NCI-H2081 (cell line): ENCODE results near the gene MYO5B.

Source experiments
- DNase-seq, 2 experiments: peaks; one replicate each; lab custom pipeline; 2025; lab: John Stamatoyannopoulos, UW

Gene MYO5B

DNA sequence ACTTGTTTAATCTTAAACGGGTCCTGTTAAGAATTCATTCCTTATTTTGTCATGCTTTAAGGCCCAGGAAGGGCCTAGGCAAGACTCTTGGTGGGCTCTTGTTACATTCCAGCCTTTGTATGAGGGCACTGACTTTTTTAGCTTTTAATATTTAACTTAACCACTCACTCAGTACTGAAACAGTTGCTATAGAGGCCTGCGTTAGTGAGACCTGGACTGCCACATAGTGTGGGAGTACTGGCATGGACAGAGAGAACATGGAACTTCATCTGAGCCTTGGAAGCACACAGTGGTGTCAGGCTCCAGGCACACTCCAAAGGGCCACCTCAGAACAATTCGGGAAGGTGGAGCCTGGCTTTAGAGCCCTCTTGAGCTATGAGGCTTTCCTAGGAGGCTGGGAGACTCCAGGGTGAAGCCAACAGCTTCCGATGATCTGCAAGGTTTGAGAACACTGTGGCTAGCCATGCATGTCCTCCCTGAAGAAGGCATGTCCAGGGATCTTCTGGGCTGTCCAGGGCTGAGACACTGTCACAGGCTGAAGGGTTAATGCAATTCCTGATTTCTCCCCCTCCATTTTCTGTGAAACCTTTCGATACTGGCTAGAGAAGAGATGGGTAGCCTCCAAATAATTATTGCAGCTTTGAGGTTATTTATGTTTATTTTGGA, 226.2 kb downstream of the MYO5B start:
- DNase-seq = no peak

DNA sequence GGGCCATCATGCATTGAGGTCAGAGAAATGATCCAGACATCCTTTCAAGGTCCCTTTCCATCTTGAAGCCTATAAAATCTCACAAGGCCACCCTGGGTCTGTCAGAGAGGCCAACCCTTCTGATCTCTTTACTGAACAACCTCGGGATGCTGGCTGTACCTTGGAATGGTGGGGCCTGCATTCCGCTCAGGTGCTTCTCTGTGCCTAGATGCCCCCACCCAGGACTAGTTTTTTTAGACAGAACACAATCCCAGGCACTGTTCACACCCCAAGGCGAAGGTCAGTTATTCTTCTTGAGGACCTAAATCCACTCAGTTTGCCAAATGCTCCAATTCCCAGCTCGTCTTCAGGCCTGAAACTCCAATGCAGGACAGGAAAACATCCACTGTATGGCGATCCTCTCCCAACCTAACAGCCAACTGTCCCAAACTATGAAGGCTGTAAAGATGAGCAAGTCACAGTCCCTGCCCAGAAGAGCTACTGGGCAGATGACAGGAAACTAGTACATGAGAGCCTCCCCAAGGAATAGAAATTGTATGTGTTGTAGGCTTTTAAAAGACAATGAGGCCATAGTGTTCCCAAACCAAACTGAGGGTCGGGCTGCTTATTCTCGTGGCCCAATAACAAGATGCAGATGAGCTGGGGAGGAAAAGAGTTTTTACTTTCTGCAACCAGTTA, 227.2 kb downstream of the MYO5B start:
- DNase-seq = no peak

- DNase-seq = no peak
Observed at GRCh38 chr18:49967171-49967570, 227.8 kb downstream of the MYO5B start.

GRCh38 chr18:49966090-49966489, 228.9 kb downstream of the MYO5B start:
- DNase-seq = no peak

DNA sequence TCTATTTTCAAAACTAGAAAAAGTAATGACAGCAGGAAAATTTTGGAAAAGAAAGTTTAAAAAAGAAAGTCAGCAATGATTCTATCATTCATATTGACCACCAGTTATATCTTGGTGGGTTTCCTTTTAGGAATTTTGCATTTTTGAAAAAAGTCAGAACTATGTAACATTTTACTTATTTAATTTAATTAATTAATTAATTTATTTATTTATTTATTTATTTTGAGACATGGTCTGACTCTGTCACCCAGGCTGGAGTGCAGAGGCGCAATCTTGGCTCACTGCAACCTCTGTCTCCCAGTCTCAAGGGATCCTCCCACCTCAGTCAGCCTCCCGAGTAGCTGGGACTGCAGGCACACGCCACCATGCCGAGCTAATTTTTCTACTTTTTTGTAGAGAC, 231.7 kb downstream of the MYO5B start:
- DNase-seq = no peak

GRCh38 chr18:49961271-49961670, 233.7 kb downstream of the MYO5B start:
- no peak for DNase-seq

DNA sequence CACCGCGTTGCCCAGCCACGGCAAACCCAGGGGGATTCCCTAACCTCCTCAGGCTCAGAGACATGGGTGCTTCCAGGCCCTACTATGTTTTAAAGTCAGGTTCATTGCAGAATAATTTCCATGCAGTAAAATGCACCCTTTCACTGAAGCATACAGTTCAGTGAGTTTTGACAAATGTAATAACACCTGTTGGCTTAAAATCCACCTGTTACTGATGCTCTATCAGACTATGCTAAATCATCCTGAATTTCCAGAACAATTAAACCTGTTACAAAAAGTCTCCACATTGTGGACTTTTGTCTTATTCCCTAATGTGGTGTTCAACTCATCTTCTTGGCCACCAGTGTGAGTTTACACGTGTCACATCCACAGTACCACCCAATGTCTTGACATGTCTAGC, 234.6 kb downstream of the MYO5B start:
- DNase-seq = no peak

GRCh38 chr18:49959176-49959575, 235.8 kb downstream of the MYO5B start:
- no peak for DNase-seq

DNA sequence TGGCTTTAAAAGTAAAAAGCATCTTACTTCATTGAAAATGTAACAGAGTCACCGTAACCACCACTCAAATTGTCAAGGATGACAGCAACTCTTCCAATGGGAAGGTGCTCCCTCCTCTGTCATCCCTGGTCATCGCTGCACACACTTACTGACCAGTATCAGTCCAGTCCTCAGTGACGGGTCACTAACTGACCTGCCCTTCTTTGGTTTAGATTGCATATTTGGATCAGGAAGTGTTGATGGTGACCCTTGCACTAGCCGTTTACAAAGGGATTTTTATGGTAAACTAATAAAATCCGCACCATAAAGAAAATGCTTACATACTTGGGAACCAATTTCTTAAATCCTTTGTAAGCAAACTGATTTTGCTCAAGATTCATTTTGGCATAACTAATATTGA, 239.7 kb downstream of the MYO5B start:
- no peak for DNase-seq

- DNase-seq = no peak
Observed at GRCh38 chr18:49953391-49953790, 241.6 kb downstream of the MYO5B start.

DNA sequence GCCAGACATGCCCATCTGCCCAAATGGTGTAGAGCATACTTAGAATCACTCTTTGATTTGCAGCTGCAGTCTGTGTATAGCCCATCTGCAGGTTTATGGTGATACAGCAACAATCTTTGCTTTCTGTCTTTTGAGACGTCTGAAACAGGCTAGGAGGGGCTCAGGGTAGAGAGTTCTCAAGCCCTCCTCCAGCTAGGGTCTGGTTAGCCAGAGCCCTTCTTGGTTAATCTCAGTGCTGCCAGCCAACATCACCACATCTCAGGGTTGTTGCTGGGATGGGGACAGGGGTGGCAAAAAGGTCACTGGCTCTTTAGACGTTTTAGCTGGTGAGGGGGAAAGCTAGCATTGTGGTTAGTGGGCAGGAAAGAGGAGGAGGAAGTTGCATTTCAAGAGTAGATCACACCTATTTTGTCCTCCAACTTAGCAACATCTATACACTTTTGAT, 245.0 kb downstream of the MYO5B start:
- no peak for DNase-seq

DNA sequence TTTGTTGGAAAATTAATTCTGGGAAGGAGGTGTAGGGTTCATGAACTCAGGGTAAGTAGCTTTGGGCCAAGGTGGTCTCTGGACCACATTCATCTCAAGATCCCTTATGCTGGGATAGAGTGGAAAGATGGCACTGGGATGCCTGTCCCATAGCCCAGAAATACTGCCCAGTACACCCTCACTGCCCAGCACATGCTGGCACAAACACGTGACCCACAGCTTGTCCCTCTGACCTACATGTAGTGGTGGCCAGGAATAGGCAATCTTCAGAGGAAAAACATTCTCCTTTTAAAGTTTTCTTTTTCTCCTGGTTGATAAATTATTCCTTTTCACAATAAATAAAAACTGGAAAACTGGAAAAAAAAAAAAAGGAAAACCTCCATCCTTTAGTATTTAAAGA, 246.0 kb downstream of the MYO5B start:
- DNase-seq = no peak

- DNase-seq = no peak
Observed at GRCh38 chr18:49944663-49945062, 250.3 kb downstream of the MYO5B start.

DNA sequence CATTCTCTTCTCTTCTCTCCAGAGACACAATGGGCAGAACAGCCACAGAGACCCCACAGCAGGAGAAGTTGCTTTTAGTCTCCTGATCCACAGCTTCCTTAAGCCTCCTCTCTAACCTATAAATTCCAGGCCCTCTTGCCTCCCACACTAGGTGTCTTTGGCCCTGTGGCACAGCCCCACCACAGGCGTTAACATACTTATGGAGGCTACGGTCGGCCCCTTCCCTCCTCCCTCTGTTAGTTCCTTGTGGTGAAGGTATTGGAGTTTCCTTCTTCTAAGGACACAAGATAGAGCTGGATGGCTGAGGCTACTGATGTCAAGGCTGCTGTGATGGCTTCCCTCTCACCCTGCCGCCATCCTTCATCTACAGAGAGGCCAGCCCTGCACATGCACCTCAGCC, 258.1 kb downstream of the MYO5B start:
- no peak for DNase-seq

- no peak for DNase-seq
Observed at GRCh38 chr18:49935215-49935614, 259.7 kb downstream of the MYO5B start.

GRCh38 chr18:49934457-49934856, 260.5 kb downstream of the MYO5B start:
- no peak for DNase-seq

DNA sequence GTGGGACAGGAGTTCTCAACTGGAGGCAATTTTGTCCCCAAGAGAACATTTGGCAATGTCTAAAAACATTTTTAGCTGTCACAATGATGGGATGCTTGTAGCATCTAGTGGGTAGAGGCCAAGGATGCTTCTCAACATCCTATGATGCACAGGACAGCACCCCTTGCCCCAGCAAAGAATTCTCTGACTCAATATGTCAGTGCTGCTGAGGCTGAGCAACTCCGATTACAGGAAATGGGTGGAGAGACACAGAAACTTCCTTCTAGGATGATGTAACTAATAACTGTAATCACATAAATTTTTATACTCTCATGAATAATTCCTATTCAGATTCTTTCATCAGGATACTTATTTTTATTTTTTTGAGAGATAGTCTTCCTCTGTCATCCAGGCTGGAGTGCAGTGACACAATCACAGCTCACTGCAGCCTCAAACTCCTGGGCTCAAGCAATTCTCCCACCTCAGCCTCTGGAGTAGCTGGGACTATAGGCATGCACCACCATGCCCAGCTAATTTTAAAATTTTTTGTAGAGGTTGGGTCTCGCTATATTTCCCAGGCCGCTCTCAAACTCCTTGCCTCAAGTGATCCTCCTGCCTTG, 261.3 kb downstream of the MYO5B start:
- no peak for DNase-seq

GRCh38 chr18:49931760-49932159, 263.2 kb downstream of the MYO5B start:
- DNase-seq = no peak

DNA sequence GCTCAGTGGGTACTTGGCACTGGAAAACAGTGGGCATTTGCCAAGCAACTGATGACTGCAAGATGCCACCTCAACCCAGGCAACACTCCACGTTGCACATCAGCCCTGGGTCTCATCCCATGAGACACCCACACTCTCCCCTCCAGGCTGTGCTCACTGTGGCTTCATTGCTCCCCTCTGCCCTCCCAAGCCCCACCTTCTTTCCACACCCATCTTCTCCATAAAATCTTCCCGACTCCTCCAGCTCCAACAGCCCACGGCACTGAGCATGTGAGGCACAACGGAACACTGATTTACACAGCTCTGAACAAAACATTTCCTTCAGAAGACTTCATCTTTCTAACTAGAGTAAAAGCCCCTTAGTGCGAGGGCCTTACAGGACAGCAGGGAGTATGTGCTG, 263.8 kb downstream of the MYO5B start:
- no peak for DNase-seq

GRCh38 chr18:49926106-49926745, 268.7 kb downstream of the MYO5B start:
- DNase-seq = no peak

- no peak for DNase-seq
Observed at GRCh38 chr18:49924293-49924983, 270.5 kb downstream of the MYO5B start.

- no peak for DNase-seq
Observed at GRCh38 chr18:49922228-49922627, 272.7 kb downstream of the MYO5B start.
